ENCODE results near the gene SOHLH1.

SOHLH1 gene

GRCh38 chr9:135649508-135649907 is 49.8 kb downstream of the SOHLH1 start:
- TF ChIP-seq REST (IDR thresholded peaks at IDR 0.05; ENCODE audit: low read depth) (no peak), RAD21 (IDR thresholded peaks at IDR 0.05; ENCODE audit: low read depth) (no peak), USF1 (IDR thresholded peaks at IDR 0.05) (no peak), TAF1 (IDR thresholded peaks at IDR 0.05; ENCODE audit: low read depth) (no peak)

- no peak for TF ChIP-seq TAF1 (IDR thresholded peaks at IDR 0.05; ENCODE audit: low read depth)
- no peak for TF ChIP-seq TCF12 (IDR thresholded peaks at IDR 0.05; ENCODE audit: low read depth)
- TF ChIP-seq FOXM1 (IDR thresholded peaks at IDR 0.05; ENCODE audit: borderline replicate concordance, low read depth) = no peak
- no peak for TF ChIP-seq REST (IDR thresholded peaks at IDR 0.05; ENCODE audit: low read depth)
- no peak for TF ChIP-seq YY1 (IDR thresholded peaks at IDR 0.05; ENCODE audit: low read depth)
- no peak for TF ChIP-seq CREB1 (IDR thresholded peaks at IDR 0.05; ENCODE audit: low read depth)
- no peak for TF ChIP-seq TEAD4 (IDR thresholded peaks at IDR 0.05)
- TF ChIP-seq CEBPB (IDR thresholded peaks at IDR 0.05) = no peak
- TF ChIP-seq NFIC (IDR thresholded peaks at IDR 0.05) = no peak
- TF ChIP-seq MAX (IDR thresholded peaks at IDR 0.05) = no peak
- TF ChIP-seq RAD21 (IDR thresholded peaks at IDR 0.05; ENCODE audit: low read depth) = no peak
Measured at GRCh38 chr9:135648494-135649410, 50.5 kb downstream of the SOHLH1 start.

GRCh38 chr9:135647884-135648283 is 51.4 kb downstream of the SOHLH1 start:
- TF ChIP-seq MAX (IDR thresholded peaks at IDR 0.05) (no peak), TCF12 (IDR thresholded peaks at IDR 0.05; ENCODE audit: low read depth) (0 out of 2 replicates have a peak, but pooled peaks have one; percentile 18)

GRCh38 chr9:135644631-135645218 is 54.6 kb downstream of the SOHLH1 start:
- TF ChIP-seq CEBPB (IDR thresholded peaks at IDR 0.05) (no peak), EP300 (IDR thresholded peaks at IDR 0.05; ENCODE audit: borderline replicate concordance) (no peak)
